Calu3 (cell line): Measurements from ENCODE around the gene MCTP1. TPM values are rescaled to one million over a fixed set of nuclear protein-coding genes. Genes with fewer than 3 reads are reported as not detected.

Source experiments
- BruUV-seq: library from RNA; stranded (reverse); fragments of 400-500 nt; replicated peaks from 2 replicates; lab custom pipeline; 2021; lab: Mats Ljungman, UMichigan
- CTCF ChIA-PET: fragments of 300-600 bp; sonication (Branson Sonifier 250); formaldehyde crosslinking; loops from one replicate; lab custom pipeline; 2022; ENCODE audit warnings: antibody characterized with exemption; lab: Charles Lee
- DNase-seq: peaks from one replicate; pipeline ENCODE4 v3.0.0; 2022
- H3K27ac Mint-ChIP-seq: one replicate; pipeline ENCODE4 v1.8.0; 2022; ENCODE audit warnings: mixed read lengths; ENCODE audit not compliant: unreplicated experiment
- H3K27me3 Mint-ChIP-seq: one replicate; pipeline ENCODE4 v1.8.0; 2022; ENCODE audit warnings: mixed read lengths; ENCODE audit not compliant: unreplicated experiment
- H3K36me3 Mint-ChIP-seq: one replicate; pipeline ENCODE4 v1.8.0; 2022; ENCODE audit warnings: mild to moderate bottlenecking, moderate library complexity, mixed read lengths; ENCODE audit not compliant: insufficient read depth, unreplicated experiment
- H3K4me1 Mint-ChIP-seq: one replicate; pipeline ENCODE4 v1.8.0; 2022; ENCODE audit warnings: mild to moderate bottlenecking, low read depth, mixed read lengths; ENCODE audit not compliant: unreplicated experiment
- H3K4me3 Mint-ChIP-seq: one replicate; pipeline ENCODE4 v1.8.0; 2022; ENCODE audit warnings: mild to moderate bottlenecking, low read depth, moderate library complexity, mixed read lengths; ENCODE audit not compliant: unreplicated experiment
- H3K9me3 Mint-ChIP-seq: one replicate; pipeline ENCODE4 v1.8.0; 2022; ENCODE audit warnings: low read depth, mixed read lengths; ENCODE audit not compliant: unreplicated experiment
- CTCF ChIP-seq: fragments of 200-600 bp; IDR thresholded peaks from one replicate; pipeline ENCODE4 v1.8.0; 2022; ENCODE audit warnings: antibody characterized with exemption; ENCODE audit not compliant: unreplicated experiment
- intact Hi-C: fragments of 100-400 bp; cut with micrococcal nuclease; formaldehyde crosslinking; loops from one replicate; pipeline ENCODE4 v1.10.0; 2022; ENCODE audit not compliant: unreplicated experiment
- total RNA-seq: library from RNA; stranded (reverse); gene quantifications from 2 replicates; pipeline ENCODE4 v1.2.3, GENCODE V29; 2022

The MCTP1 gene
- total RNA-seq, 1 experiment from 2014 or later: 28.4 TPM

DNA sequence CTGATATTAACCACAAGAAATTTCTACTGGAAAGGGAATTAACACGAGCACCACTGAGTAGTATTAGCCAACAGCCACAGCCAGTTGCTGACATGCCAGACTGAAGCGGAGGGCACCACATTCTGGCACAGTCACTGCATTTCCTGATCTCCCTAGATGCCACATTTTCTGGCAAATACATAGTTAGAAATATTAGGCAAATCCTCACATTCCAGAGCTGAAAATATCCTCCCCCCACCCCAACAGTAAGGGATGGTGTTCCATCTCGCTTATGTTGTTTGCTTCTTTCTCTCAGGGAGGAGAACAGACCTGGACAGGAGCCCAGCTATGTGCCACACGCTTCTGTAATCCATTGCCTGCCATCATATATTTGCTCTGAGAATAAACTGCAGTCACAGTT is 32.8 kb upstream of the MCTP1 start:
- Mint-ChIP-seq H3K36me3 (no peaks in the 10 kb centered on the region), H3K4me1 (no peaks in the 10 kb centered on the region), H3K27me3 (peaks cover 16% of the 10 kb centered on the region), H3K27ac (no peak overlapping the region), H3K9me3 (peaks cover 3% of the 10 kb centered on the region), H3K4me3 (no peak overlapping the region)
- no TSS peak for BruUV-seq
- CTCF ChIA-PET: no interaction called here
- intact Hi-C loops: no loop called here
- DNase-seq: no peak
- no peak for TF ChIP-seq CTCF

- peaks cover 16% of the 10 kb centered on the region for H3K27me3 Mint-ChIP-seq
- no peak overlapping the region for H3K4me3 Mint-ChIP-seq
- peak; percentile 22 for TF ChIP-seq CTCF
- no peak overlapping the region for H3K27ac Mint-ChIP-seq
- BruUV-seq: no TSS peak
- intact Hi-C loops: no loop called here
- no peaks in the 10 kb centered on the region for H3K4me1 Mint-ChIP-seq
- CTCF ChIA-PET: no interaction called here
- peaks cover 3% of the 10 kb centered on the region for H3K9me3 Mint-ChIP-seq
- DNase-seq: no peak
- H3K36me3 Mint-ChIP-seq: no peaks in the 10 kb centered on the region
Observed at GRCh38 chr5:95317085-95317484, 32.2 kb upstream of the MCTP1 start.

GRCh38 chr5:95304711-95305110 is 19.8 kb upstream of the MCTP1 start:
- TF ChIP-seq CTCF: no peak
- no peaks in the 10 kb centered on the region for H3K4me1 Mint-ChIP-seq
- H3K36me3 Mint-ChIP-seq: no peaks in the 10 kb centered on the region
- no peak overlapping the region for H3K4me3 Mint-ChIP-seq
- CTCF ChIA-PET: interaction anchor here (0.7 to 1.1 kb wide), 3 partner anchors 19 to 253 kb away, joined by 3 read pairs; no protein-coding TSS in a partner anchor
- H3K27me3 Mint-ChIP-seq: peaks cover 15% of the 10 kb centered on the region
- no peak overlapping the region for H3K27ac Mint-ChIP-seq
- BruUV-seq: no TSS peak
- no peaks in the 10 kb centered on the region for H3K9me3 Mint-ChIP-seq
- DNase-seq: no peak
- intact Hi-C loops: no loop called here

GRCh38 chr5:95298651-95299050 is 13.8 kb upstream of the MCTP1 start:
- no peak for DNase-seq
- Mint-ChIP-seq H3K4me1 (no peaks in the 10 kb centered on the region), H3K27ac (no peak overlapping the region), H3K36me3 (no peaks in the 10 kb centered on the region), H3K9me3 (no peaks in the 10 kb centered on the region), H3K27me3 (peaks cover 34% of the 10 kb centered on the region), H3K4me3 (no peak overlapping the region)
- no TSS peak for BruUV-seq
- TF ChIP-seq CTCF: no peak
- CTCF ChIA-PET: interaction anchor here (0.6 kb wide), 1 partner anchor 22 kb away, joined by 3 read pairs; no protein-coding TSS in a partner anchor
- intact Hi-C loops: no loop called here
